IMR-90 (cell line): ENCODE data around the gene KLC1. TPM values are rescaled to one million over a fixed set of nuclear protein-coding genes. Genes with fewer than 3 reads are reported as not detected.
A peak's percentile ranks its signal among the peaks of the same experiment; 100 is the strongest.

ENCODE experiments used
- ATAC-seq: fragments of 200-7000 bp; cut with Tn5 transposase; 2 replicates; pipeline ENCODE4 v1.9.1; 2020; ENCODE audit warnings: low read depth, mild to moderate bottlenecking, moderate library complexity
- BruUV-seq: library from RNA; stranded (reverse); fragments of 400-500 nt; replicated peaks from 2 replicates; lab custom pipeline; 2021; lab: Mats Ljungman, UMichigan
- CTCF ChIA-PET: fragments of 300-600 bp; formaldehyde crosslinking; extraction: SDS; loops from one replicate; lab custom pipeline; 2021; ENCODE audit warnings: antibody characterized with exemption; lab: Yijun Ruan, JAX
- POLR2A ChIA-PET: fragments of 300-600 bp; sonication (Branson Sonifier 250); formaldehyde crosslinking; loops from one replicate; lab custom pipeline; 2022; ENCODE audit warnings: antibody characterized with exemption; ENCODE audit not compliant: unreplicated experiment; lab: Charles Lee
- DNase-seq: peaks from one replicate; pipeline ENCODE4 v3.0.0; 2013
- H2AFZ ChIP-seq: replicated peaks from 2 replicates; pipeline ENCODE3; 2013; ENCODE audit warnings: low read length, mild to moderate bottlenecking; ENCODE audit not compliant: poor library complexity
- H2AK5ac ChIP-seq: 2 replicates; pipeline ENCODE4 v1.6.1; 2013; ENCODE audit warnings: low read depth, low read length, inconsistent platforms
- H2AK9ac ChIP-seq: replicated peaks from 2 replicates; pipeline ENCODE3; 2013; ENCODE audit warnings: mild to moderate bottlenecking, low read depth, low read length, moderate library complexity; ENCODE audit not compliant: poor library complexity
- H2BK120ac ChIP-seq: 2 replicates; pipeline ENCODE4 v1.6.1; 2013; ENCODE audit warnings: low read depth, low read length, inconsistent platforms
- H2BK15ac ChIP-seq: 3 replicates; pipeline ENCODE4 v1.6.1; 2013; ENCODE audit warnings: low read depth, low read length, inconsistent platforms
- H2BK20ac ChIP-seq: 2 replicates; pipeline ENCODE4 v1.6.1; 2013; ENCODE audit warnings: low read depth, mild to moderate bottlenecking, inconsistent platforms, low read length, moderate library complexity
- H2BK5ac ChIP-seq: 2 replicates; pipeline ENCODE4 v1.6.1; 2013; ENCODE audit warnings: mild to moderate bottlenecking, low read depth, low read length, inconsistent platforms; ENCODE audit not compliant: poor library complexity, severe bottlenecking
- H3K14ac ChIP-seq: replicated peaks from 2 replicates; pipeline ENCODE4 v1.6.1; 2013; ENCODE audit warnings: low read depth, low read length, inconsistent platforms
- H3K18ac ChIP-seq: 2 replicates; pipeline ENCODE4 v1.6.1; 2013; ENCODE audit warnings: low read depth, low read length, control low read depth
- H3K23ac ChIP-seq: 2 replicates; pipeline ENCODE4 v1.6.1; 2013; ENCODE audit warnings: low read depth, low read length, inconsistent platforms
- H3K27ac ChIP-seq: 2 replicates; pipeline ENCODE4 v1.5.1; 2013; ENCODE audit warnings: mild to moderate bottlenecking, control low read depth, low read length; ENCODE audit not compliant: insufficient read depth
- H3K27me3 ChIP-seq: 2 replicates; pipeline ENCODE4 v1.6.1; 2013; ENCODE audit warnings: low read length; ENCODE audit not compliant: control insufficient read depth, insufficient read depth
- H3K36me3 ChIP-seq: 2 replicates; pipeline ENCODE4 v1.6.1; 2013; ENCODE audit warnings: low read length, mixed read lengths; ENCODE audit not compliant: control insufficient read depth, insufficient read depth
- H3K4ac ChIP-seq: 2 replicates; pipeline ENCODE4 v1.6.1; 2013; ENCODE audit warnings: low read depth, low read length, inconsistent platforms
- H3K4me1 ChIP-seq: 2 replicates; pipeline ENCODE4 v1.6.1; 2013; ENCODE audit warnings: low read length, mixed read lengths; ENCODE audit not compliant: control insufficient read depth, insufficient read depth
- H3K4me2 ChIP-seq: 2 replicates; pipeline ENCODE4 v1.6.1; 2013; ENCODE audit warnings: low read depth, mild to moderate bottlenecking, control low read depth, low read length, moderate library complexity
- H3K4me3 ChIP-seq: 2 replicates; pipeline ENCODE4 v1.5.1; 2013; ENCODE audit warnings: low read depth, mild to moderate bottlenecking, control low read depth, low read length, moderate library complexity; ENCODE audit not compliant: insufficient read depth
- H3K56ac ChIP-seq: 2 replicates; pipeline ENCODE4 v1.6.1; 2013; ENCODE audit warnings: low read length, inconsistent platforms; ENCODE audit not compliant: insufficient read depth; ENCODE audit errors: extremely low read depth
- H3K79me1 ChIP-seq, 2 experiments: 2 replicates each; pipeline ENCODE4 v1.6.1; 2013; ENCODE audit warnings: low read length in 2 of 2, inconsistent platforms in 1 of 2, low read depth in 1 of 2
- H3K9ac ChIP-seq: 2 replicates; pipeline ENCODE4 v1.6.1; 2013; ENCODE audit warnings: low read depth, low read length, control low read depth
- H3K9me1 ChIP-seq: 2 replicates; pipeline ENCODE4 v1.6.1; 2013; ENCODE audit warnings: low read length, inconsistent platforms; ENCODE audit not compliant: insufficient read depth
- H3K9me3 ChIP-seq: 2 replicates; pipeline ENCODE4 v1.6.1; 2013; ENCODE audit warnings: low read length; ENCODE audit not compliant: control insufficient read depth, insufficient read depth
- H4K20me1 ChIP-seq: 2 replicates; pipeline ENCODE4 v1.6.1; 2013; ENCODE audit warnings: low read length, inconsistent platforms; ENCODE audit not compliant: insufficient read depth
- H4K5ac ChIP-seq: 2 replicates; pipeline ENCODE4 v1.6.1; 2013; ENCODE audit warnings: mild to moderate bottlenecking, low read depth, low read length, control low read depth
- H4K8ac ChIP-seq, 2 experiments: 2 replicates each; pipeline ENCODE4 v1.6.1; 2013; ENCODE audit warnings: low read depth in 2 of 2, low read length in 2 of 2, control low read depth in 1 of 2, inconsistent platforms in 1 of 2
- H4K91ac ChIP-seq: 2 replicates; pipeline ENCODE4 v1.6.1; 2013; ENCODE audit warnings: low read depth, low read length, inconsistent platforms; ENCODE audit not compliant: insufficient read depth
- CEBPB ChIP-seq: IDR thresholded peaks from 2 replicates; pipeline ENCODE4 v1.6.1; 2012; ENCODE audit warnings: low read depth, low read length, improper control_type of control experiment
- CHD1 ChIP-seq: IDR thresholded peaks from 2 replicates; pipeline ENCODE4 v1.6.1; 2012; ENCODE audit warnings: low read depth, low read length, improper control_type of control experiment
- FOS ChIP-seq: fragments of 150-350 bp; IDR thresholded peaks from 2 replicates; pipeline ENCODE4 v1.6.1; 2016; ENCODE audit warnings: low read depth, low read length
- MAFK ChIP-seq: IDR thresholded peaks from 2 replicates; pipeline ENCODE4 v1.6.1; 2012; ENCODE audit warnings: low read depth, low read length, improper control_type of control experiment
- MAZ ChIP-seq: IDR thresholded peaks from 2 replicates; pipeline ENCODE4 v1.6.1; 2012; ENCODE audit warnings: low read depth, mild to moderate bottlenecking, low read length, improper control_type of control experiment, moderate library complexity, borderline replicate concordance
- MXI1 ChIP-seq: IDR thresholded peaks from 2 replicates; pipeline ENCODE4 v1.6.1; 2012; ENCODE audit warnings: low read depth, mild to moderate bottlenecking, low read length, moderate library complexity, borderline replicate concordance
- NFE2L2 ChIP-seq: fragments of 150-350 bp; IDR thresholded peaks from 2 replicates; pipeline ENCODE4 v1.6.1; 2016; ENCODE audit warnings: low read depth, mild to moderate bottlenecking, low read length
- POLR2A ChIP-seq: IDR thresholded peaks from 2 replicates; pipeline ENCODE4 v1.6.1; 2012; ENCODE audit warnings: mild to moderate bottlenecking, low read depth, low read length
- RAD21 ChIP-seq: IDR thresholded peaks from 2 replicates; pipeline ENCODE4 v1.6.1; 2012; ENCODE audit warnings: low read length, improper control_type of control experiment
- RCOR1 ChIP-seq: IDR thresholded peaks from 2 replicates; pipeline ENCODE4 v1.6.1; 2012; ENCODE audit warnings: mild to moderate bottlenecking, low read length, improper control_type of control experiment; ENCODE audit not compliant: insufficient replicate concordance
- RFX5 ChIP-seq: IDR thresholded peaks from 2 replicates; pipeline ENCODE4 v1.8.0; 2012; ENCODE audit warnings: low read depth, mild to moderate bottlenecking, low read length, moderate library complexity
- SMC3 ChIP-seq: fragments of 150-350 bp; IDR thresholded peaks from 2 replicates; pipeline ENCODE4 v1.6.1; 2016; ENCODE audit warnings: low read depth, mild to moderate bottlenecking, antibody characterized with exemption, low read length, moderate library complexity
- WGBS, 2 experiments: methylation state at CpG; one replicate each; pipeline versions ENCODE4 v1.1.5 to v1.1.7; 2013; ENCODE audit warnings: missing lambda C conversion rate in 2 of 2; ENCODE audit not compliant: insufficient read length in 1 of 2; ENCODE audit errors: extremely low coverage in 2 of 2; 5-methylcytosine and 5-hydroxymethylcytosine counted together
- dilution Hi-C: fragments of 300-500 bp; cut with HindIII; formaldehyde crosslinking; loops from one replicate; pipeline ENCODE4 v1.14.3; 2018; ENCODE audit warnings: low sequenced_read_pairs; ENCODE audit not compliant: unreplicated experiment
- in situ Hi-C: fragments of 300-500 bp; cut with MboI; formaldehyde crosslinking; loops from 3 replicates; pipeline ENCODE4 v1.14.3; 2019; ENCODE audit warnings: low sequenced_read_pairs, inconsistent platforms, mixed read lengths
- intact Hi-C: fragments of 100-400 bp; cut with micrococcal nuclease; formaldehyde crosslinking; loops from 2 replicates; pipeline ENCODE4 v1.10.0; 2022
- polyA plus RNA-seq, 3 experiments: library from polyadenylated mRNA; depleted of rRNA; stranded (reverse); fragments of >200 nt; gene quantifications; 2 replicates each; pipeline ENCODE4 v1.2.3, GENCODE V29; 2012; ENCODE audit warnings: low replicate concordance in 1 of 3
- total RNA-seq: library from RNA; depleted of rRNA; stranded (reverse); fragments of >200 nt; gene quantifications from 2 replicates; pipeline ENCODE4 v1.2.3, GENCODE V29; 2012
- TF ChIP-seq, protein P1 (sequence below): conservative IDR thresholded peaks from 2 replicates; pipeline ENCODE4 v1.5.1; 2012; ENCODE audit warnings: mild to moderate bottlenecking, low read depth, low read length, improper control_type of control experiment
- TF ChIP-seq, protein P2 (sequence below): fragments of 150-350 bp; IDR thresholded peaks from 2 replicates; pipeline ENCODE4 v1.6.1; 2017; ENCODE audit warnings: mild to moderate bottlenecking, antibody characterized with exemption, low read length, low read depth
- TF ChIP-seq, protein P3 (sequence below): fragments of 150-350 bp; IDR thresholded peaks from 2 replicates; pipeline ENCODE4 v1.6.1; 2016; ENCODE audit warnings: low read depth, mild to moderate bottlenecking, low read length, moderate library complexity, borderline replicate concordance

KLC1 gene
- total and polyA plus RNA-seq, 2 of the 4 experiments (the other 2 are of a cell fraction): 101 to 157 TPM

DNA sequence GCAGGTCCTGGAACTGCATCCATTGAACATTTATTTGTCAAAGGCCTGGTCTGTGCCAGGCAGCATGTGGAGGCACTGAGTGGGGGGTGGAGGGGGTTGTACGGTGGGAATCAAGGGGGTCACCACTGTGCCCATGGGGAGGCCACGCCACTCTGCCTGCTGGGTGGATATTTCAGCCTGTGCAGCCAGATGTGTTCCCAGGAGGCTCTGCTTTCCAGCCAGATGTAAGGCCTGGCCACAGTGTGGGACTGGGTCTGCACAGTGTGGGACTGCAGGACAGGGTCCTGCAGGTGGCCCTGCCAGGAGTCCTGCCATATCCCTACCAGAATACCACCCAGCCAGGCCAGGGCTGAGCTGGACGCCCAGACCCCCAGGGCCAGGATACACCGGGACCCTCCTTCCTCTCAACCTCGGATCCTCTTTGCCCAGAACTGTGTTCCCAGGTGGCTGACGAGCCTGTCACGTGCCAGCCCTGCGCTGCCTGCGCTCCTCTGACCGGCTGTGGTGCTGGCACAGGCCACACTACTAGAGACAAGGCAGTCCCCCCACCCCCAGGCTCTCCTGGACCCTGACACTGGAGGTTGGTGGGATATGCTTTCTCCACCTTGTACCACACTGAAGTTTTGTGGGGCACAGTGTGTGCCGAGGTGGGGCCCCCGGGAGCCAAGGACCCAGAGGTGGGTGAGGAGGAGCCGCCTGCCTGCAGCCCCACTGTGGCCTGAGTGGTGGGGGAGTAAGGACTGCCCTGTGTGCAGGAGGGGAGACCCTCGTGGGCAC lies 68.8 kb downstream of the KLC1 start:
- DNase-seq (no peak), ATAC-seq (no peak)
- H2BK5ac ChIP-seq: peak overlapping the region; percentile 4
- no peak overlapping the region for H3K18ac ChIP-seq
- no peak overlapping the region for H4K91ac ChIP-seq
- H3K79me1 ChIP-seq: peaks cover 23 to 80% of the 10 kb centered on the region in 2 experiments
- H3K36me3 ChIP-seq: peaks cover 58% of the 10 kb centered on the region
- H3K27me3 ChIP-seq: no peaks in the 10 kb centered on the region
- H2BK120ac ChIP-seq: no peak overlapping the region
- 95% methylated on average over 3 of the region's 14 CpGs; no CpG with 5 or more reads in 1 of the 2 experiments for WGBS, 2 experiments
- H3K9ac ChIP-seq: no peak overlapping the region
- H3K9me3 ChIP-seq: no peaks in the 10 kb centered on the region
- H3K4me2 ChIP-seq: no peak overlapping the region
- peaks cover 15% of the 10 kb centered on the region for H3K4me1 ChIP-seq
- POLR2A ChIA-PET: no interaction called here
- BruUV-seq: no TSS peak
- no peak overlapping the region for H3K56ac ChIP-seq
- no peak overlapping the region for H4K8ac ChIP-seq
- H4K20me1 ChIP-seq: peaks cover 54% of the 10 kb centered on the region
- no peak overlapping the region for H2BK20ac ChIP-seq
- no peak overlapping the region for H2AFZ ChIP-seq
- peak overlapping the region; percentile 43; the same call in 1 of the 2 replicates for H3K4ac ChIP-seq
- H3K4me3 ChIP-seq: no peak overlapping the region
- dilution Hi-C loops: no loop called here
- H3K14ac ChIP-seq: peak overlapping the region; percentile 48; the same call in 1 of the 2 replicates
- H2AK5ac ChIP-seq: no peak overlapping the region
- no peak overlapping the region for H3K27ac ChIP-seq
- peak overlapping the region; percentile 23 for H2AK9ac ChIP-seq
- CTCF ChIA-PET: no interaction called here
- no peak overlapping the region for H4K5ac ChIP-seq
- intact Hi-C loops: no loop called here
- peaks cover 3% of the 10 kb centered on the region; the same call in 1 of the 2 replicates for H3K9me1 ChIP-seq
- in situ Hi-C loops: no loop called here
- H2BK15ac ChIP-seq: no peak overlapping the region
- H3K23ac ChIP-seq: peak overlapping the region; percentile 79; the same call in 1 of the 2 replicates
- TF ChIP-seq, protein P1, sequence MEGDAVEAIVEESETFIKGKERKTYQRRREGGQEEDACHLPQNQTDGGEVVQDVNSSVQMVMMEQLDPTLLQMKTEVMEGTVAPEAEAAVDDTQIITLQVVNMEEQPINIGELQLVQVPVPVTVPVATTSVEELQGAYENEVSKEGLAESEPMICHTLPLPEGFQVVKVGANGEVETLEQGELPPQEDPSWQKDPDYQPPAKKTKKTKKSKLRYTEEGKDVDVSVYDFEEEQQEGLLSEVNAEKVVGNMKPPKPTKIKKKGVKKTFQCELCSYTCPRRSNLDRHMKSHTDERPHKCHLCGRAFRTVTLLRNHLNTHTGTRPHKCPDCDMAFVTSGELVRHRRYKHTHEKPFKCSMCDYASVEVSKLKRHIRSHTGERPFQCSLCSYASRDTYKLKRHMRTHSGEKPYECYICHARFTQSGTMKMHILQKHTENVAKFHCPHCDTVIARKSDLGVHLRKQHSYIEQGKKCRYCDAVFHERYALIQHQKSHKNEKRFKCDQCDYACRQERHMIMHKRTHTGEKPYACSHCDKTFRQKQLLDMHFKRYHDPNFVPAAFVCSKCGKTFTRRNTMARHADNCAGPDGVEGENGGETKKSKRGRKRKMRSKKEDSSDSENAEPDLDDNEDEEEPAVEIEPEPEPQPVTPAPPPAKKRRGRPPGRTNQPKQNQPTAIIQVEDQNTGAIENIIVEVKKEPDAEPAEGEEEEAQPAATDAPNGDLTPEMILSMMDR: no peak
- TF ChIP-seq POLR2A (no peak), MXI1 (no peak), CHD1 (no peak), MAZ (no peak), FOS (no peak), RFX5 (no peak), NFE2L2 (no peak), CEBPB (no peak), RAD21 (no peak), SMC3 (no peak), MAFK (no peak), RCOR1 (no peak)
- TF ChIP-seq, protein P2, sequence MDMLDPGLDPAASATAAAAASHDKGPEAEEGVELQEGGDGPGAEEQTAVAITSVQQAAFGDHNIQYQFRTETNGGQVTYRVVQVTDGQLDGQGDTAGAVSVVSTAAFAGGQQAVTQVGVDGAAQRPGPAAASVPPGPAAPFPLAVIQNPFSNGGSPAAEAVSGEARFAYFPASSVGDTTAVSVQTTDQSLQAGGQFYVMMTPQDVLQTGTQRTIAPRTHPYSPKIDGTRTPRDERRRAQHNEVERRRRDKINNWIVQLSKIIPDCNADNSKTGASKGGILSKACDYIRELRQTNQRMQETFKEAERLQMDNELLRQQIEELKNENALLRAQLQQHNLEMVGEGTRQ: no peak
- TF ChIP-seq, protein P3, sequence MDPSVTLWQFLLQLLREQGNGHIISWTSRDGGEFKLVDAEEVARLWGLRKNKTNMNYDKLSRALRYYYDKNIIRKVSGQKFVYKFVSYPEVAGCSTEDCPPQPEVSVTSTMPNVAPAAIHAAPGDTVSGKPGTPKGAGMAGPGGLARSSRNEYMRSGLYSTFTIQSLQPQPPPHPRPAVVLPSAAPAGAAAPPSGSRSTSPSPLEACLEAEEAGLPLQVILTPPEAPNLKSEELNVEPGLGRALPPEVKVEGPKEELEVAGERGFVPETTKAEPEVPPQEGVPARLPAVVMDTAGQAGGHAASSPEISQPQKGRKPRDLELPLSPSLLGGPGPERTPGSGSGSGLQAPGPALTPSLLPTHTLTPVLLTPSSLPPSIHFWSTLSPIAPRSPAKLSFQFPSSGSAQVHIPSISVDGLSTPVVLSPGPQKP: no peak
